WTC11 (cell line): ENCODE measurements around the gene LAIR2. TPM values are rescaled to one million over a fixed set of nuclear protein-coding genes. Genes with fewer than 3 reads are reported as not detected.
"Not testable (repeated sequence)": the region's sequence is repeated elsewhere in the genome, so short reads cannot be mapped to it uniquely, and the experiment has no call there.

Experiments used
- ATAC-seq: fragments of 200-7000 bp; cut with Tn5 transposase; 2 replicates; pipeline ENCODE4 v1.10.0; 2021; ENCODE audit warnings: mild to moderate bottlenecking, moderate library complexity
- CTCF ChIA-PET: fragments of 300-600 bp; sonication (Branson Sonifier 250); formaldehyde crosslinking; loops from one replicate; lab custom pipeline; 2021; ENCODE audit warnings: antibody characterized with exemption; lab: Charles Lee
- POLR2A ChIA-PET: fragments of 350-600 bp; sonication (Branson Sonifier 250); formaldehyde crosslinking; loops from one replicate; lab custom pipeline; 2021; ENCODE audit warnings: antibody characterized with exemption; lab: Charles Lee
- DNase-seq: peaks from one replicate; pipeline ENCODE4 v3.0.0; 2021; ENCODE audit warnings: low spot score
- H3K27ac Mint-ChIP-seq: 2 replicates; pipeline ENCODE4 v1.8.0; 2021; ENCODE audit warnings: mixed read lengths
- H3K27me3 Mint-ChIP-seq: 2 replicates; pipeline ENCODE4 v1.8.0; 2021; ENCODE audit warnings: low read depth, mild to moderate bottlenecking, moderate library complexity, mixed read lengths
- H3K36me3 Mint-ChIP-seq: 2 replicates; pipeline ENCODE4 v1.8.0; 2021; ENCODE audit warnings: mixed read lengths
- H3K4me1 Mint-ChIP-seq: 2 replicates; pipeline ENCODE4 v1.8.0; 2022; ENCODE audit warnings: mixed read lengths
- H3K4me3 Mint-ChIP-seq: 2 replicates; pipeline ENCODE4 v1.8.0; 2021; ENCODE audit warnings: mild to moderate bottlenecking, moderate library complexity, mixed read lengths
- H3K9me3 Mint-ChIP-seq: 2 replicates; pipeline ENCODE4 v1.8.0; 2021; ENCODE audit warnings: mixed read lengths
- AFF4 ChIP-seq: sonication (generic); formaldehyde crosslinking; IDR thresholded peaks from 2 replicates; pipeline ENCODE4 v1.8.1; 2023; ENCODE audit warnings: mild to moderate bottlenecking, missing genetic modification reagents, borderline replicate concordance
- ATF6 ChIP-seq: sonication (generic); formaldehyde crosslinking; IDR thresholded peaks from 2 replicates; pipeline ENCODE4 v1.8.1; 2023; ENCODE audit warnings: mild to moderate bottlenecking, missing genetic modification reagents
- CREM ChIP-seq: sonication (generic); formaldehyde crosslinking; IDR thresholded peaks from 2 replicates; pipeline ENCODE4 v1.8.1; 2022; ENCODE audit warnings: mild to moderate bottlenecking, missing genetic modification reagents, moderate library complexity
- E2F1 ChIP-seq: sonication (generic); formaldehyde crosslinking; IDR thresholded peaks from 2 replicates; pipeline ENCODE4 v1.8.0; 2022; ENCODE audit warnings: mild to moderate bottlenecking, missing genetic modification reagents
- ELF4 ChIP-seq: sonication (generic); formaldehyde crosslinking; IDR thresholded peaks from 2 replicates; pipeline ENCODE4 v1.8.1; 2022; ENCODE audit warnings: low read depth, mild to moderate bottlenecking, moderate library complexity, missing genetic modification reagents
- ETV6 ChIP-seq: sonication (generic); formaldehyde crosslinking; IDR thresholded peaks from 2 replicates; pipeline ENCODE4 v1.8.1; 2022; ENCODE audit warnings: mild to moderate bottlenecking, missing genetic modification reagents
- IRF1 ChIP-seq: sonication (generic); formaldehyde crosslinking; IDR thresholded peaks from 2 replicates; pipeline ENCODE4 v1.8.0; 2023; ENCODE audit warnings: missing genetic modification reagents
- IRF2 ChIP-seq: sonication (generic); formaldehyde crosslinking; IDR thresholded peaks from 2 replicates; pipeline ENCODE4 v1.8.0; 2022; ENCODE audit warnings: low read depth, missing genetic modification reagents, borderline replicate concordance
- JUN ChIP-seq: sonication (generic); formaldehyde crosslinking; IDR thresholded peaks from 2 replicates; pipeline ENCODE4 v1.8.0; 2023; ENCODE audit warnings: mild to moderate bottlenecking, missing genetic modification reagents
- MYBL2 ChIP-seq: sonication (generic); formaldehyde crosslinking; IDR thresholded peaks from 2 replicates; pipeline ENCODE4 v1.8.1; 2023; ENCODE audit warnings: mild to moderate bottlenecking, moderate library complexity, missing genetic modification reagents
- NFYB ChIP-seq: sonication (generic); formaldehyde crosslinking; conservative IDR thresholded peaks from 2 replicates; pipeline ENCODE4 v1.8.0; 2022; ENCODE audit warnings: low read depth, missing genetic modification reagents
- USF1 ChIP-seq: sonication (generic); formaldehyde crosslinking; IDR thresholded peaks from 2 replicates; pipeline ENCODE4 v1.8.0; 2022; ENCODE audit warnings: mild to moderate bottlenecking, missing genetic modification reagents
- ZNF121 ChIP-seq: sonication (generic); formaldehyde crosslinking; IDR thresholded peaks from 2 replicates; pipeline ENCODE4 v1.8.0; 2023; ENCODE audit warnings: missing genetic modification reagents
- ZNF396 ChIP-seq: fragments of 250-450 bp; sonication (Bioruptor Pico); IDR thresholded peaks from 2 replicates; pipeline ENCODE4 v1.8.0; 2021; ENCODE audit warnings: mild to moderate bottlenecking, moderate library complexity, borderline replicate concordance
- ZNF416 ChIP-seq: fragments of 250-450 bp; sonication (Bioruptor Pico); IDR thresholded peaks from 2 replicates; pipeline ENCODE4 v1.9.0; 2021; ENCODE audit warnings: mild to moderate bottlenecking, inconsistent platforms
- ZNF532 ChIP-seq: fragments of 250-450 bp; sonication (Bioruptor Pico); IDR thresholded peaks from 2 replicates; pipeline ENCODE4 v1.9.0; 2021; ENCODE audit warnings: mild to moderate bottlenecking, borderline replicate concordance
- total RNA-seq: library from RNA; stranded (reverse); gene quantifications from 3 replicates; pipeline ENCODE4 v1.2.3, GENCODE V29; 2021

The LAIR2 gene
- total RNA-seq, 1 experiment from 2014 or later, result not detected

GRCh38 chr19:54493967-54494585, 8.6 kb upstream of the LAIR2 start:
- Mint-ChIP-seq H3K4me1 (no peaks in the 10 kb centered on the region), H3K4me3 (no peak overlapping the region), H3K27ac (no peak overlapping the region), H3K36me3 (peaks cover 22% of the 10 kb centered on the region), H3K9me3 (peaks cover 42% of the 10 kb centered on the region), H3K27me3 (peaks cover 47% of the 10 kb centered on the region)
- ATAC-seq (no peak), DNase-seq (no peak)
- TF ChIP-seq AFF4 (CRISPR knock-in tag), result no peak
- TF ChIP-seq IRF1, result no peak
- no peak for TF ChIP-seq ETV6 (CRISPR knock-in tag)
- no peak for TF ChIP-seq USF1 (CRISPR knock-in tag)
- no peak for TF ChIP-seq IRF2 (CRISPR knock-in tag)
- TF ChIP-seq CREM, result no peak
- no peak for TF ChIP-seq E2F1 (CRISPR knock-in tag)
- TF ChIP-seq ZNF121 (CRISPR knock-in tag), result no peak
- no peak for TF ChIP-seq ZNF416
- TF ChIP-seq ELF4, result no peak
- TF ChIP-seq MYBL2 (CRISPR knock-in tag), result no peak
- TF ChIP-seq NFYB, result no peak
- no peak for TF ChIP-seq ATF6 (CRISPR knock-in tag)
- TF ChIP-seq JUN (CRISPR knock-in tag), result no peak
- TF ChIP-seq ZNF532 (CRISPR knock-in tag), result no peak
- no peak for TF ChIP-seq ZNF396 (CRISPR knock-in tag)
- ChIA-PET POLR2A (no interaction called here), CTCF (no interaction called here)

- POLR2A ChIA-PET, H3K4me1 Mint-ChIP-seq, H3K4me3 Mint-ChIP-seq, H3K27ac Mint-ChIP-seq, DNase-seq, ATAC-seq, CTCF ChIA-PET: not testable (repeated sequence)
- Mint-ChIP-seq H3K36me3 (peaks cover 26% of the 10 kb centered on the region), H3K27me3 (peaks cover 43% of the 10 kb centered on the region), H3K9me3 (peaks cover 42% of the 10 kb centered on the region)
Observed at GRCh38 chr19:54495284-54495683, 7.3 kb upstream of the LAIR2 start.

GRCh38 chr19:54497747-54498450, 4.7 kb upstream of the LAIR2 start:
- H3K4me1 Mint-ChIP-seq, H3K27ac Mint-ChIP-seq, DNase-seq, ATAC-seq, H3K4me3 Mint-ChIP-seq, POLR2A ChIA-PET: not testable (repeated sequence)
- H3K36me3 Mint-ChIP-seq, result peaks cover 26% of the 10 kb centered on the region
- CTCF ChIA-PET, result interaction anchor here (1.0 kb wide), 1 partner anchor 25 kb away, joined by 3 read pairs; the partner anchor contains the start of gene CDC42EP5
- H3K27me3 Mint-ChIP-seq, result peaks cover 25% of the 10 kb centered on the region
- H3K9me3 Mint-ChIP-seq, result peaks cover 40% of the 10 kb centered on the region

- Mint-ChIP-seq H3K36me3 (peaks cover 21% of the 10 kb centered on the region), H3K27me3 (peaks cover 20% of the 10 kb centered on the region), H3K9me3 (peaks cover 36% of the 10 kb centered on the region)
- H3K4me1 Mint-ChIP-seq, H3K4me3 Mint-ChIP-seq, DNase-seq, H3K27ac Mint-ChIP-seq, POLR2A ChIA-PET, ATAC-seq: not testable (repeated sequence)
- CTCF ChIA-PET, result interaction anchor here (1.0 kb wide), 1 partner anchor 25 kb away, joined by 3 read pairs; the partner anchor contains the start of gene CDC42EP5
Observed at GRCh38 chr19:54498451-54498772, 4.2 kb upstream of the LAIR2 start.
